ENCODE measurements around the gene SLC9A2. TPM values are rescaled to one million over a fixed set of nuclear protein-coding genes. Genes with fewer than 3 reads are reported as not detected.

Gene SLC9A2
- total RNA-seq, 1 donor from 2014 or later, result 3.4 TPM

GRCh38 chr2:102708847-102709559 lies 89.7 kb downstream of the SLC9A2 start:
- Histone ChIP-seq H3K36me3 (ENCODE audit: control insufficient read depth, insufficient read depth, low read length) (no peaks in the 10 kb centered on the region), H3K27me3 (ENCODE audit: control insufficient read depth, insufficient read depth, low read length) (no peaks in the 10 kb centered on the region), H3K4me3 (ENCODE audit: low read depth, low read length) (no peak overlapping the region)
- TF ChIP-seq CTCF (IDR thresholded peaks at IDR 0.05; ENCODE audit: insufficient read depth, low read length, poor library complexity, severe bottlenecking), result no peak
- DNase-seq (ENCODE audit: low read depth), result peak; percentile 41

GRCh38 chr2:102717308-102718018 lies 98.1 kb downstream of the SLC9A2 start:
- no peaks in the 10 kb centered on the region for H3K27me3 ChIP-seq (ENCODE audit: control insufficient read depth, insufficient read depth, low read length)
- no peak for TF ChIP-seq CTCF (IDR thresholded peaks at IDR 0.05; ENCODE audit: insufficient read depth, low read length, poor library complexity, severe bottlenecking)
- no peaks in the 10 kb centered on the region for H3K36me3 ChIP-seq (ENCODE audit: control insufficient read depth, insufficient read depth, low read length)
- H3K4me3 ChIP-seq (ENCODE audit: low read depth, low read length), result no peak overlapping the region
- no peak for DNase-seq (ENCODE audit: low read depth)

GRCh38 chr2:102718387-102719316 lies 99.3 kb downstream of the SLC9A2 start:
- no peak overlapping the region for H3K4me3 ChIP-seq (ENCODE audit: low read depth, low read length)
- H3K27me3 ChIP-seq (ENCODE audit: control insufficient read depth, insufficient read depth, low read length), result no peaks in the 10 kb centered on the region
- no peaks in the 10 kb centered on the region for H3K36me3 ChIP-seq (ENCODE audit: control insufficient read depth, insufficient read depth, low read length)
- DNase-seq (ENCODE audit: low read depth), result no peak
- no peak for TF ChIP-seq CTCF (IDR thresholded peaks at IDR 0.05; ENCODE audit: insufficient read depth, low read length, poor library complexity, severe bottlenecking)

GRCh38 chr2:102724016-102724490 lies 104.7 kb downstream of the SLC9A2 start:
- H3K4me3 ChIP-seq (ENCODE audit: low read depth, low read length), result no peak overlapping the region
- no peak for DNase-seq (ENCODE audit: low read depth)
- no peaks in the 10 kb centered on the region for H3K36me3 ChIP-seq (ENCODE audit: control insufficient read depth, insufficient read depth, low read length)
- no peaks in the 10 kb centered on the region for H3K27me3 ChIP-seq (ENCODE audit: control insufficient read depth, insufficient read depth, low read length)
- TF ChIP-seq CTCF (IDR thresholded peaks at IDR 0.05; ENCODE audit: insufficient read depth, low read length, poor library complexity, severe bottlenecking), result no peak

GRCh38 chr2:102724553-102724952 lies 105.2 kb downstream of the SLC9A2 start:
- Histone ChIP-seq H3K4me3 (ENCODE audit: low read depth, low read length) (no peak overlapping the region), H3K27me3 (ENCODE audit: control insufficient read depth, insufficient read depth, low read length) (no peaks in the 10 kb centered on the region), H3K36me3 (ENCODE audit: control insufficient read depth, insufficient read depth, low read length) (no peaks in the 10 kb centered on the region)
- DNase-seq (ENCODE audit: low read depth), result no peak
- TF ChIP-seq CTCF (IDR thresholded peaks at IDR 0.05; ENCODE audit: insufficient read depth, low read length, poor library complexity, severe bottlenecking), result no peak

Measured in kidney epithelial cell (primary cell).